ENCODE data around the gene FIG4.

GRCh38 chr6:109690737-109691621 is at the start of gene FIG4, which contains the start of gene AK9:
- TF ChIP-seq REST (IDR thresholded peaks at IDR 0.05; ENCODE audit: low read depth, low read length) (no peak), USF2 (IDR thresholded peaks at IDR 0.05; ENCODE audit: borderline replicate concordance, low read depth, low read length) (0 out of 2 replicates have a peak, but pooled peaks have one; percentile 5), CTCF (IDR thresholded peaks at IDR 0.05) (peak; percentile 42), EP300 (IDR thresholded peaks at IDR 0.05; ENCODE audit: borderline replicate concordance in 1 of 2, low read depth in 1 of 2, low read length in 1 of 2) (no peak), ZBTB33 (IDR thresholded peaks at IDR 0.05; ENCODE audit: borderline replicate concordance, low read depth) (peak; percentile 37; the same call in 1 of the 2 replicates), RAD21 (IDR thresholded peaks at IDR 0.05; ENCODE audit: low read length) (0 out of 2 replicates have a peak, but pooled peaks have one; percentile 14), PBX3 (IDR thresholded peaks at IDR 0.05) (no peak; the same call in 1 of the 2 replicates), NFIC (IDR thresholded peaks at IDR 0.05; ENCODE audit: borderline replicate concordance) (no peak), MAX (IDR thresholded peaks at IDR 0.05; ENCODE audit: low read depth) (0 out of 2 replicates have a peak, but pooled peaks have one; percentile 23), TAF1 (IDR thresholded peaks at IDR 0.05; ENCODE audit: borderline replicate concordance, low read depth, low read length) (no peak), MEF2A (IDR thresholded peaks at IDR 0.05; ENCODE audit: borderline replicate concordance, low read depth) (no peak)
